Activated naive CD4-positive, alpha-beta T cell treated with Interleukin-2 at 50 U/mL for 16 hours (primary cell): ENCODE data around the gene TLR6.

Experiments used
- DNase-seq: peaks from one replicate; pipeline ENCODE4 v3.0.0-alpha.2; 2020

TLR6 gene, protein sequence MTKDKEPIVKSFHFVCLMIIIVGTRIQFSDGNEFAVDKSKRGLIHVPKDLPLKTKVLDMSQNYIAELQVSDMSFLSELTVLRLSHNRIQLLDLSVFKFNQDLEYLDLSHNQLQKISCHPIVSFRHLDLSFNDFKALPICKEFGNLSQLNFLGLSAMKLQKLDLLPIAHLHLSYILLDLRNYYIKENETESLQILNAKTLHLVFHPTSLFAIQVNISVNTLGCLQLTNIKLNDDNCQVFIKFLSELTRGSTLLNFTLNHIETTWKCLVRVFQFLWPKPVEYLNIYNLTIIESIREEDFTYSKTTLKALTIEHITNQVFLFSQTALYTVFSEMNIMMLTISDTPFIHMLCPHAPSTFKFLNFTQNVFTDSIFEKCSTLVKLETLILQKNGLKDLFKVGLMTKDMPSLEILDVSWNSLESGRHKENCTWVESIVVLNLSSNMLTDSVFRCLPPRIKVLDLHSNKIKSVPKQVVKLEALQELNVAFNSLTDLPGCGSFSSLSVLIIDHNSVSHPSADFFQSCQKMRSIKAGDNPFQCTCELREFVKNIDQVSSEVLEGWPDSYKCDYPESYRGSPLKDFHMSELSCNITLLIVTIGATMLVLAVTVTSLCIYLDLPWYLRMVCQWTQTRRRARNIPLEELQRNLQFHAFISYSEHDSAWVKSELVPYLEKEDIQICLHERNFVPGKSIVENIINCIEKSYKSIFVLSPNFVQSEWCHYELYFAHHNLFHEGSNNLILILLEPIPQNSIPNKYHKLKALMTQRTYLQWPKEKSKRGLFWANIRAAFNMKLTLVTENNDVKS

GRCh38 chr4:38856524-38857337 lies at the start of gene TLR6:
TLR6 (minus strand) TSS chr4:38856817; CDS start chr4:38829473, 27,344 bp downstream.
- peak; percentile 62 for DNase-seq

- no peak for DNase-seq
Measured at GRCh38 chr4:38905652-38906385, 49.2 kb upstream of the TLR6 start.

- DNase-seq: no peak
Measured at GRCh38 chr4:38904682-38905081, 48.1 kb upstream of the TLR6 start.

DNA sequence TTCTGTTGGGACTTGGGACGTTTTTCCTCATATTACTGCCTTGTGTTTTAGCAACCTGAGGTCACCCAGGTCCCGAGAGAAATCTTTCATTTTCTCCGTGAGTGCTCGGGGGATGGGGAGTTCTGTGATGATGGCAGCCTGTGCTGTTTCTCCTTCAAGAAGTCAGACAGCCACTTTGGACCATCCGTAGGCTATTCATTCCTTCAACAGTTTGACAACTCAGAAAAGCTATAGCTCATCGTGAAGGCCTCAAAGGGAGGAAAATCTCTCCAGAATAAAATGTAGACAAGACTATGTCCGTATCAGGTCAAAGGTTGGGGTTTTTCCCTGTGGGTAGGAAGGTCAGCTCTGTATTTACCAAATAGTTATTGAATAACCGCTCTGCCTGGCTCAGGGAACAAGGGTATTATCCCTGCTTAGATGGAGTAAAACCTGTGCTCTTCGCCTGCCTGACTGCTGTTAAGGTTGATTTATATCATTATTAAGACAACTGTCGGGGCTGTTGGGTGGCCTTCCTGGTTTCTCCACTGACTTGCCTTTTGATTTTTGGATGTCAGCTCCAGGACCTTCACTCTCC lies 47.6 kb upstream of the TLR6 start:
- no peak for DNase-seq

GRCh38 chr4:38902695-38903094 lies 46.1 kb upstream of the TLR6 start:
- DNase-seq: no peak

DNA sequence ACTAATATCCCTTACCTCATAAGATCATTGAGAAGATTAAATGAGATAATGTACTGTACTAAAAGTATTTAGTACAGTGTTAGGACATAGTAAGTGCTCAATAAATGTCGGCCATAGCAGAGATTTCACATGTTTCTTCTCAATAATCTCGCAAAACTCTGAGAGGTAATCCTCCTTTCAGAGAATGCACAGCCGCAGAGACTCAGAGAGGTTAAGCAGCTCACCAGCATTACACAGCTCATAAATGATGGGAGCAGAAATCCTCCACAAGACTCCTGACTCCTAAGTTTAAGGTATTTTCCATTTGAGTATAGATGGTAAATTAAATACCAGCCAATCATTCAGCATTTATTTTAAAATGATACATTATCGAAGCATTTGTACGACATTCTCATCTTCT lies 45.6 kb upstream of the TLR6 start:
- no peak for DNase-seq

DNA sequence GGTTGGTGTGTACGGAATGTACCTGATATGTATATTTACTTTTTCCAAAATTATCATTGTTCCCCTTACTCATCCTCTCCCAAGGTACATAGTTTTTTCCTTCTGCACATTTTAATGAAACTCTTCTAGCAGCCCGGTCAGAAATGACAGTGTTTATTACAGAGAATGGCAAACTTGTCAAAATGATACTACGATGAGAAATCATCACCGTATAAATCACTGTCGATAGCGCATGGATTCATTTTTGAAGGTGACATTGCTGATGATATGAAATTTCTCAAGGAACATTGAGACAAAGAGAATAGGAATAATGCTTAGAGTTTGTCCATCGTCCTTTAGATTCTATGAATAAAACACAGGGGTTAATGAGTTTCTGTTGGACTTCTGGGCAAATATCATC lies 41.6 kb upstream of the TLR6 start:
- no peak for DNase-seq

- no peak for DNase-seq
Measured at GRCh38 chr4:38896940-38897339, 40.3 kb upstream of the TLR6 start.

- DNase-seq: no peak
Measured at GRCh38 chr4:38894322-38894982, 37.8 kb upstream of the TLR6 start.

GRCh38 chr4:38891051-38891983 lies 34.7 kb upstream of the TLR6 start:
- DNase-seq: no peak

DNA sequence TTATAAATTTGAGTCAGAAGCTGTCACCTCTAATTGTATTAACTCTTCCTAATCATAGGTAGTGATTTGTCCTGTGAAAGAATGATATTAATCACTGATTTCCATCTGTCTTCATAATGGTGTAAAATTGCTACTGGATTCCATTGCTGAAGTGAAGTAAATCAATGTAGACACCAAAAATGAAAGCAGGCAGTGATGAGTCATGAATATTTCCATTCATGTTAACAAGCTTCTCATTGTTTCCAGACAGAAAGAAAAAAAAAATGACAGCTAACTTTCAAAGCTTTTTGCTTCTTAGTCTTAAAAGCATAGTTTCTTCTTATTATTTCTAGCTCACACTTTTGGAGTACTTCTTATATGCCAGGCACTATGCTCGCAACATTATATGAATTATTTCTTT lies 32.5 kb upstream of the TLR6 start:
- DNase-seq: no peak

DNA sequence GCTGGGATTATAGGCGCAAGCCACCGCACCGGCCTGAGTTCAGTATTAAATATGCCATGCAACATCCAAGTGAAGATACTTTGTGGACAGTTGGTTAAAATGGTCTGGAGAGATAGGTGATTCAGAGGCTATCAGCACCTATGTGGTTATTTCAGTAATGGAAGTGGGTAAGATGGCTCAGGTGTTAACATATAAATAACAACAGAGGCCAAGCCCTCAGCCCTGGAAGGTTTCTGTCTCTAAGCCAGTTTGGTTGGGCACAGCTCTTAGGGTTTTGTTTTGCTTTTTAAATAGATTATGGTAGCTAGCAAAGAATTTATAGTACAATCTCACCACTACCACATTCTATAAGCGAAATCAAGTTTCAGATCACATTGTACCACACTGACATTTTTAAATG lies 27.6 kb upstream of the TLR6 start:
- no peak for DNase-seq

GRCh38 chr4:38876636-38877035 lies 20.0 kb upstream of the TLR6 start:
- no peak for DNase-seq

DNA sequence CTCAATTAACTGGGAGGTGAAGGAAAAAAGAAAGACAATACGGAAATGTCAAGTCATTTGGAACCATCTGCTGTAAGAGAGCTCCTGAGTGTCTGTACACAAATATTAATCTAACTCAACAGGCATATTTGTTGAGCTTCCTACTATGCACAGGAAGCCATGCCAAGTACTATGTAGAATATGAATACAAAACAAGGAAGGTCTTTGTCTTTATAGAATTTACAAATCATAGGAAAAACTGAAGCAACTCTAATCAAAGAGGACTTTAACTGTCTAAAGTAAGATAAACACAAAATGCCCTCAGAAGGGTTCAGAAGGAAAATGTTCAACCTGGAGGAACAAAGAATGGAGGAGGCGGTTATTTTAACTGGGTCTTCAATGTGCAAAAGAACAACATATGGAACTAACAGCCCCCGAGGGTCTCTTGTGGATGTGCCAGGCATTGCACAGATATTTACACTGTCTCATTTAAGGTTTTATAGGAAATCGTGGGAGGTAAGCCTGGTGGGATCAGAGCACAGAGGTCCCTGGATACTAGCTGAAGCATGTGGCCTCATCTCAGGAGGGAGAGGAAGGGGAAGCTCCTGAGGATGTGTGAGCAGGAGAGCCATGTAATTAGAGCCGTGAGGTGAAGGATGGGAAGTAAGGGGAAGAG lies 16.8 kb upstream of the TLR6 start:
- no peak for DNase-seq

GRCh38 chr4:38872620-38873019 lies 16.0 kb upstream of the TLR6 start:
- no peak for DNase-seq

GRCh38 chr4:38871593-38871992 lies 15.0 kb upstream of the TLR6 start:
- DNase-seq: no peak

DNA sequence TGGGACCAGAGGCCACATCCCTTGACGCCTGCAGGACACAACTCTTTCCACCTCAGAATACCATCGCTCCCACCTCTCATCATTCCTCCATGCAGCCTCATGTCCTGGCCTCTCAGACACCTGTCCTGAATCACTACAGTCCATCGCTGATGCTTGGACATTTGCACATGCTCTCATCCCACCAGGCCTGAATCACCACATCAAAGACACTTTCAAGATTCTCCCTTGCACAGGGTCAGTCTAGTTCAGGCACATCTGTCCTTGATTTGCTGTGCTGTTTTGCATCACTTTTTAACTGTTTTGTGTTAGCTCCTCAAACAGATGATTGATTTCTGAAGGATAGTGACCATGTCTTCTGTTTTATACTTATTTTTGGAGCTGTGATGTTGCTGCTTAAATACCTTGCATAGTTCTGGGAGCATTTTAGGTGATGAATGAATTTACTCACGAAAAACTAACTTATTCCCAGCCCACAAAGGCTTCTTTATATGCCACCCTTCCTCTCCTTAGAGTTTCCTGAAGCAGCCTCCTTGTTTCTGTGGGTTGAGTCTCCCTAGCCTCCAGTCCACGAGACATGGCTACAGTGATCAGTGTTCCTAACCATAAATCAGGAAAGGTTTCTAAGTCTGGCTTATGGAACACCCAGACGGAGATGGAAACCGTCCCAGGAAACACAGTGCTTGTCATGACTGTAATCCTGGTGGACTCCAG lies 13.6 kb upstream of the TLR6 start:
- no peak for DNase-seq

- DNase-seq: no peak
Measured at GRCh38 chr4:38869511-38869910, 12.9 kb upstream of the TLR6 start.
